Measurements from ENCODE around the gene RNF121.

- TF ChIP-seq CTCF (IDR thresholded peaks at IDR 0.05; ENCODE audit: low read length) = no peak
- no peak for TF ChIP-seq EZH2 (optimal IDR thresholded peaks at IDR 0.05; ENCODE audit: low read depth, low read length)
- TF ChIP-seq EZH2phosphoT487 (IDR thresholded peaks at IDR 0.05; ENCODE audit: low read length) = no peak
Measured at GRCh38 chr11:72006309-72007088, 77.7 kb downstream of the RNF121 start.

Measured in MM.1S (cell line).